ENCODE measurements around the gene DENND1B. TPM values are rescaled to one million over a fixed set of nuclear protein-coding genes. Genes with fewer than 3 reads are reported as not detected.

Gene DENND1B
- total and polyA plus RNA-seq, 2 of the 13 experiments (the other 11 are each of a cell fraction or from before 2014, with no cell fraction given): 2.6 to 5.7 TPM

- Histone ChIP-seq H2AFZ (ENCODE audit: low read length) (no peak overlapping the region), H3K4me2 (ENCODE audit: low read depth, low read length) (no peak overlapping the region), H3K27me3 (ENCODE audit: control insufficient read depth in 1 of 2, insufficient read depth in 2 of 2, low read length in 2 of 2) (no peaks in the 10 kb centered on the region), H4K20me1 (ENCODE audit: insufficient read depth, low read length) (no peaks in the 10 kb centered on the region), H3K79me2 (ENCODE audit: insufficient read depth, low read length) (no peaks in the 10 kb centered on the region), H3K9ac (ENCODE audit: insufficient read depth, low read depth, low read length) (no peak overlapping the region), H3K36me3 (replicated peaks in 1 of 2; ENCODE audit: control insufficient read depth in 1 of 2, insufficient read depth in 2 of 2, low read length in 2 of 2) (no peaks in the 10 kb centered on the region), H3K4me3 (replicated peaks in 1 of 3; ENCODE audit: insufficient read depth in 1 of 3, low read depth in 2 of 3, low read length in 3 of 3) (no peak overlapping the region), H3K27ac (ENCODE audit: extremely low read length, insufficient read depth, low read length) (no peak overlapping the region), H3K4me1 (ENCODE audit: insufficient read depth, low read length) (no peaks in the 10 kb centered on the region), H3K9me3 (ENCODE audit: low read length) (peaks cover 7% of the 10 kb centered on the region)
- intact Hi-C loops (cut with micrococcal nuclease; ENCODE audit: unreplicated experiment): no loop called here
- WGBS (ENCODE audit: low lambda C conversion rate): 100% methylated on average over 2 of the region's 2 CpGs
- POLR2A ChIA-PET: no interaction called here
- DNase-seq (ENCODE audit: low spot score): no peak
- TF ChIP-seq PLRG1 (conservative IDR thresholded peaks at IDR 0.05) (no peak), LCORL (IDR thresholded peaks at IDR 0.05) (no peak), LCORL (CRISPR knock-in tag; IDR thresholded peaks at IDR 0.05) (no peak), HNF1B (CRISPR knock-in tag; IDR thresholded peaks at IDR 0.05) (no peak), ZBTB7B (CRISPR knock-in tag; IDR thresholded peaks at IDR 0.05) (no peak), ZNF143 (CRISPR knock-in tag; IDR thresholded peaks at IDR 0.05) (no peak), ZSCAN25 (CRISPR knock-in tag; IDR thresholded peaks at IDR 0.05) (no peak), ZBTB8A (CRISPR knock-in tag; IDR thresholded peaks at IDR 0.05; ENCODE audit: borderline replicate concordance, low read depth) (no peak), ZFP82 (CRISPR knock-in tag; IDR thresholded peaks at IDR 0.05; ENCODE audit: borderline replicate concordance) (no peak), ZFYVE20 (CRISPR knock-in tag; IDR thresholded peaks at IDR 0.05; ENCODE audit: borderline replicate concordance, low read depth) (no peak), EED (CRISPR knock-in tag; IDR thresholded peaks at IDR 0.05) (no peak), KMT2B (CRISPR knock-in tag; IDR thresholded peaks at IDR 0.05) (no peak), GMEB1 (CRISPR knock-in tag; IDR thresholded peaks at IDR 0.05; ENCODE audit: borderline replicate concordance) (no peak), ZNF776 (CRISPR knock-in tag; IDR thresholded peaks at IDR 0.05) (no peak), CC2D1A (CRISPR knock-in tag; IDR thresholded peaks at IDR 0.05) (no peak), BATF2 (CRISPR knock-in tag; IDR thresholded peaks at IDR 0.05) (no peak), NRL (CRISPR knock-in tag; IDR thresholded peaks at IDR 0.05; ENCODE audit: borderline replicate concordance) (no peak)
- ATAC-seq: no peak
- BruUV-seq (replicated peaks): no TSS peak
- in situ Hi-C loops (cut with HindIII; ENCODE audit: extremely low pct_ligation_motif_present, low pct_unique_long_range_greater_than_20kb): no loop called here
- FAIRE-seq: no peak
- CTCF ChIA-PET (ENCODE audit: low intra/inter-chr PET ratio, low total read pairs): no interaction called here
These were observed 137.0 kb downstream of the DENND1B start for GRCh38 chr1:197638316-197638715.
